Breast epithelium (tissue), 3 donors: ENCODE measurements around the gene HTR6.

ENCODE experiments used
- POLR2A ChIP-seq: fragments of 450-650 bp; IDR thresholded peaks from one replicate; pipeline ENCODE4 v1.6.1; 2016; ENCODE audit warnings: antibody characterized with exemption, mild to moderate bottlenecking, moderate library complexity
- TF ChIP-seq, protein P1 (sequence below), 3 donors: fragments of 450-650 bp; IDR thresholded peaks; one replicate each; pipeline ENCODE4 v1.5.1; 2016 to 2017; ENCODE audit warnings: antibody characterized with exemption in 3 of 3, mild to moderate bottlenecking in 3 of 3, moderate library complexity in 3 of 3

DNA sequence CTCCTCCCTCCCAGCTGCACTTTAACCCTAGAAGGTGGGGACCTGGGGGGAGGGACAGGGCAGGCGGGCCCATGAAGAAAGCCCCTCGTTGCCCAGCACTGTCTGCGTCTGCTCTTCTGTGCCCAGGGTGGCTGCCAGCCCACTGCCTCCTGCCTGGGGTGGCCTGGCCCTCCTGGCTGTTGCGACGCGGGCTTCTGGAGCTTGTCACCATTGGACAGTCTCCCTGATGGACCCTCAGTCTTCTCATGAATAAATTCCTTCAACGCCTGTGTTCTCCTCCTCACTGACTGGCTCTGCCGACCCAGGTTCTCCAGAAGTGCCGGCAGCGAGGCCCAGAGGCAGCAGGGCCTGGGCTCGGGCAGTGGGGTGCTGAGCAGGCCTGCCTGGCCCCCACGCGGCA is 6.5 kb upstream of the HTR6 start:
- TF ChIP-seq, protein P1, sequence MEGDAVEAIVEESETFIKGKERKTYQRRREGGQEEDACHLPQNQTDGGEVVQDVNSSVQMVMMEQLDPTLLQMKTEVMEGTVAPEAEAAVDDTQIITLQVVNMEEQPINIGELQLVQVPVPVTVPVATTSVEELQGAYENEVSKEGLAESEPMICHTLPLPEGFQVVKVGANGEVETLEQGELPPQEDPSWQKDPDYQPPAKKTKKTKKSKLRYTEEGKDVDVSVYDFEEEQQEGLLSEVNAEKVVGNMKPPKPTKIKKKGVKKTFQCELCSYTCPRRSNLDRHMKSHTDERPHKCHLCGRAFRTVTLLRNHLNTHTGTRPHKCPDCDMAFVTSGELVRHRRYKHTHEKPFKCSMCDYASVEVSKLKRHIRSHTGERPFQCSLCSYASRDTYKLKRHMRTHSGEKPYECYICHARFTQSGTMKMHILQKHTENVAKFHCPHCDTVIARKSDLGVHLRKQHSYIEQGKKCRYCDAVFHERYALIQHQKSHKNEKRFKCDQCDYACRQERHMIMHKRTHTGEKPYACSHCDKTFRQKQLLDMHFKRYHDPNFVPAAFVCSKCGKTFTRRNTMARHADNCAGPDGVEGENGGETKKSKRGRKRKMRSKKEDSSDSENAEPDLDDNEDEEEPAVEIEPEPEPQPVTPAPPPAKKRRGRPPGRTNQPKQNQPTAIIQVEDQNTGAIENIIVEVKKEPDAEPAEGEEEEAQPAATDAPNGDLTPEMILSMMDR (IDR thresholded peaks at IDR 0.05), result no peak
- no peak for TF ChIP-seq POLR2A
